Measurements from ENCODE around the gene CPEB3. TPM values are rescaled to one million over a fixed set of nuclear protein-coding genes. Genes with fewer than 3 reads are reported as not detected.
A peak's percentile ranks its signal among the peaks of the same experiment; 100 is the strongest.

Gene CPEB3
- total and polyA plus RNA-seq, 10 donors = 1.0 to 10.1 (median 7.3) TPM

DNA sequence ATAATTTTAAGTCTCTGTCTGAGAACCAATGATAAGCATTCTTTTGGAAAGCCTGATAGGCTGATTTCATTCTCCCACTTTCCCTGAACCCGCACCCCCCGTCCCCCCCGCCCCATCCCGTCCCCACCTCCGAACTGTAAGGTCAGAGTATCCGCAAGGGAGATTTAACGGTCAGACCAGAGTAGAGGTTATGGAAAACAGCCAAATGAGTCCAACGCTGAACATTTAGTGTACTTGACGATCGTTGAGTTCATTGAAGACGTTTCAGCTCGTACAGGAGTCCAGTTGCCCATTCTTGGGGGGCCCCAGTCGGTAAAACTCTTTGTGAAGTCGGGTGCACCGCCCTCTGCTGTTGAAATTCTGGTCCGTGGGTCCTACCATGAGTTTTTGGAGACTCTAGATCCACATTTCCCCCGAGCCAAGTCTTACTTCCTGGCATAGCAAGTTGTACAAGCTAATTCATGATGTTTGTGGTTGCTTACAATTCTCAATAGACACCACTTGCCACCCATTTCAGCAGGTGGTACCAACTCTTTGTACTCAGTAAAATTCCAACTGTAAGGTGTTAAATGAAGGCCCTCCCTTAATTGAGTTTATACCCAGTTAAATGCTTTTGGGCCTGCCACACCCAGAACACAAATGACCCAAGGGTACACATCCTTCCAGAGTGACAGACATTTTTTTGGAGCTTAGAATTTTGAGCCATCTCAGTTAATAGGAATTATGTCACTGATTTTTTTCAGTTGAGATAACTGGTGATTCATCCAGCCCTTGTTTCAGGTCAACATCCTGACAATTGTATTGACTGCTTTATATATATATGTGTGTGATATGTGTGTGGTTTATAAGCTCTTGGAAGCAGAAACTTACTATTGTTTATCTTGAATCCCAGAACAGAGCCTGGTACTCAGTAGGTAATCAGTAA, 1.3 kb upstream of the CPEB3 start:
- peaks cover 4 to 66% (median 34%) of the 10 kb centered on the region in 6 donors for H3K4me1 ChIP-seq
- no peaks in the 10 kb centered on the region for H3K27me3 ChIP-seq (replicated peaks in 1 of 7)
- WGBS, 5 donors = 0 to 1% (median 1%) methylated on average over 17 of the region's 17 CpGs
- H3K9me3 ChIP-seq = no peaks in the 10 kb centered on the region
- H3K36me3 ChIP-seq = peaks cover 0 to 21% (median 3%) of the 10 kb centered on the region in 6 donors
- TF ChIP-seq, protein P1, sequence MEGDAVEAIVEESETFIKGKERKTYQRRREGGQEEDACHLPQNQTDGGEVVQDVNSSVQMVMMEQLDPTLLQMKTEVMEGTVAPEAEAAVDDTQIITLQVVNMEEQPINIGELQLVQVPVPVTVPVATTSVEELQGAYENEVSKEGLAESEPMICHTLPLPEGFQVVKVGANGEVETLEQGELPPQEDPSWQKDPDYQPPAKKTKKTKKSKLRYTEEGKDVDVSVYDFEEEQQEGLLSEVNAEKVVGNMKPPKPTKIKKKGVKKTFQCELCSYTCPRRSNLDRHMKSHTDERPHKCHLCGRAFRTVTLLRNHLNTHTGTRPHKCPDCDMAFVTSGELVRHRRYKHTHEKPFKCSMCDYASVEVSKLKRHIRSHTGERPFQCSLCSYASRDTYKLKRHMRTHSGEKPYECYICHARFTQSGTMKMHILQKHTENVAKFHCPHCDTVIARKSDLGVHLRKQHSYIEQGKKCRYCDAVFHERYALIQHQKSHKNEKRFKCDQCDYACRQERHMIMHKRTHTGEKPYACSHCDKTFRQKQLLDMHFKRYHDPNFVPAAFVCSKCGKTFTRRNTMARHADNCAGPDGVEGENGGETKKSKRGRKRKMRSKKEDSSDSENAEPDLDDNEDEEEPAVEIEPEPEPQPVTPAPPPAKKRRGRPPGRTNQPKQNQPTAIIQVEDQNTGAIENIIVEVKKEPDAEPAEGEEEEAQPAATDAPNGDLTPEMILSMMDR (IDR thresholded peaks at IDR 0.05 in 8 of 11, conservative IDR thresholded peaks at IDR 0.05 in 3 of 11) = peak in 10 of 11 experiments; percentile 16 to 66 (median 52)
- no peak for TF ChIP-seq POLR2A (IDR thresholded peaks at IDR 0.05)
- peak overlapping the region; percentile 73 to 95 (median 81) for H3K4me3 ChIP-seq
- peak overlapping the region in 7 of 8 donors; percentile 94 to 97 (median 95) for H3K27ac ChIP-seq
- intact Hi-C loops (cut with DNase I; ENCODE audit: low total_unique reads) = loop anchor here (5.0 to 10.0 kb wide), 2 partner anchors 57 to 205 kb away; no protein-coding TSS in a partner anchor
- peak; percentile 83 for DNase-seq

DNA sequence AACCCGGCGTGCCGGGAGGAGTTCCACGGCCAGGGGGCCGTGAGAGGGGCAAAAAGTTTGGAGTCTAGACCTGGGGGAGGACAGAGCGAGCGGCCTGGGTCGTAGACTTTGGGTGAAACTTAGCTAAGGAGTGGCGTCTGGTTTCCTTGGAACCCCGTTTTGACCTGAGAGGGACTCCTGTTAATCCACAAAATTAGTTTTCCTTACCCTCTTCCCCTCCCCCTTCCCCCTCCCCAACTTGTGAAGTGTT, 663 bp upstream of the CPEB3 start:
- Histone ChIP-seq H3K27me3 (replicated peaks in 1 of 7) (no peaks in the 10 kb centered on the region), H3K9me3 (no peaks in the 10 kb centered on the region), H3K4me3 (peak overlapping the region; percentile 73 to 95 (median 81)), H3K27ac (peak overlapping the region; percentile 92 to 97 (median 95)), H3K36me3 (peaks cover 0 to 20% (median 3%) of the 10 kb centered on the region in 6 donors), H3K4me1 (peaks cover 4 to 63% (median 32%) of the 10 kb centered on the region in 6 donors)
- no peak for TF ChIP-seq POLR2A (IDR thresholded peaks at IDR 0.05)
- TF ChIP-seq, protein P1 (IDR thresholded peaks at IDR 0.05 in 8 of 11, conservative IDR thresholded peaks at IDR 0.05 in 3 of 11) = no peak
- intact Hi-C loops (cut with DNase I; ENCODE audit: low total_unique reads) = loop anchor here (5.0 to 10.0 kb wide), 2 partner anchors 57 to 204 kb away; no protein-coding TSS in a partner anchor
- 0 to 1% (median 1%) methylated on average over 3 to 10 of the region's 10 CpGs for WGBS, 5 donors
- no peak for DNase-seq

DNA sequence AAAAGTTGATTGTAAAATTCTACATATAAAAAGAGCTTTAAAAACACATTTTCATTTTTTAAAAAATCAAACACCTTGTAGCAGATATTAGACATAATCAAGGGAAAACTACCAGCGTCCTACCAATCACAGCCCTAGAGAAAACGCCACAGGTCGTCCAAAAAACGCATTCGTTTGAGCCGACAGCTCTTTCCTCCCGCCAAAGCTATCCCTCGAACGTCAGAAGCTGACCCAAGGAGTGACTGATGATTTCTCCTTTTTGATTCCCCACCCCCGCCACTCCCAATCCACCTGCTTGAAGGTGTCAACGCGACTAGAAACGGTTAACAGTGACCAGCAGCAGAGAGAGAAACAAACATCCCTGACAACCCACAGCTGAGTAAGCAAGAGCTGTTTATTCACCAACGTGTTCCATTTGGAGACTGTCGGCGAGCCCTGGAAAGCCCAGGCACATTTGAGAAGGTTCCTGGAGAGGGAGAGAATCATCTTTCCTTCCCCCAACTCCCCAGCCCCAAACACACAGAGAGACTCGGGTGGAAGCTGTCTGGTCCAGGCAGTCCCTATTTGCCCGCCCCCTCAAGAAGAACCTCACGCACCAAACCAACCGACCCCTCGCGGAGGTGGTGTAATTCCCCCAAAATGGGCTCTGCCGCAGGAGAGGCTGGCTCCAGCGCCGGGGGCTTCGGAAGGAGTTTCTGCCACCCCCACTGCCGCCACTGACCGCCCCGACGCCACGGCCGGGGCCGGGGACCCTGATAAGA, 622 bp downstream of the CPEB3 start:
- intact Hi-C loops (cut with DNase I; ENCODE audit: low total_unique reads) = loop anchor here (5.0 to 10.0 kb wide), 2 partner anchors 55 to 203 kb away; no protein-coding TSS in a partner anchor
- TF ChIP-seq, protein P1 (IDR thresholded peaks at IDR 0.05 in 8 of 11, conservative IDR thresholded peaks at IDR 0.05 in 3 of 11) = no peak
- TF ChIP-seq POLR2AphosphoS5 (IDR thresholded peaks at IDR 0.05) (no peak), POLR2A (IDR thresholded peaks at IDR 0.05) (no peak)

More for the DNA sequence above, 622 bp downstream of the CPEB3 start:
- Histone ChIP-seq H3K27me3 (replicated peaks in 1 of 7) (no peaks in the 10 kb centered on the region), H3K27ac (peak overlapping the region; percentile 92 to 97 (median 95)), H3K4me1 (peaks cover 4 to 58% (median 26%) of the 10 kb centered on the region in 6 donors), H3K4me3 (peak overlapping the region; percentile 73 to 95 (median 81)), H3K36me3 (peaks cover 0 to 20% (median 3%) of the 10 kb centered on the region in 6 donors), H3K9me3 (no peaks in the 10 kb centered on the region)
- DNase-seq = no peak
- 1 to 2% (median 1%) methylated on average over 25 to 33 of the region's 33 CpGs for WGBS, 5 donors
